GM10266 (cell line): ENCODE data around the gene ADAM19.

ENCODE experiments used
- DNase-seq: peaks from one replicate; pipeline ENCODE4 v3.0.0; 2012; ENCODE audit errors: extremely low spot score
- CTCF ChIP-seq: IDR thresholded peaks from 2 replicates; pipeline ENCODE4 v1.5.1; 2012; ENCODE audit warnings: mild to moderate bottlenecking, low read depth; ENCODE audit not compliant: control insufficient read depth, insufficient read depth; ENCODE audit errors: missing control alignments

ADAM19 gene

DNA sequence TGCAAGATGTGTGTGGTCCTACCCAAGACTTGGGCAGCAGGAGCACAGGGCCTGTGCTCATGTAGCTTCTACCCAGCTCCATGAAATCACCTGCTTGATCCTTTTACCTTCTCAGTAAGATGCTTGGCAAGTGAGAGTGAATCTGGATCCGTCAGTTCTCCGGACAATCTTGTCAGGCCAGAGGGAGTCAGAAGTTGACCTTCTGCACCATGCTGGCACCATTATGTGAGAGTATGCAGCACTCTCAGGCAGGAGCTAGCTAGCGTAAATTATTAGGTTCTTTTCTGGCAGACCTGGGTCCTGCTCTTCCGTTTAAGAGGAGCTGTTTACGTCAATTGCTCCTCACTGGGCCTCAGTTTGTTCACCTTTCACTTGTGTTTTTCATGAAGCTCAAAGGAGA lies 37.0 kb upstream of the ADAM19 start:
- DNase-seq, result no peak
- no peak for TF ChIP-seq CTCF

DNA sequence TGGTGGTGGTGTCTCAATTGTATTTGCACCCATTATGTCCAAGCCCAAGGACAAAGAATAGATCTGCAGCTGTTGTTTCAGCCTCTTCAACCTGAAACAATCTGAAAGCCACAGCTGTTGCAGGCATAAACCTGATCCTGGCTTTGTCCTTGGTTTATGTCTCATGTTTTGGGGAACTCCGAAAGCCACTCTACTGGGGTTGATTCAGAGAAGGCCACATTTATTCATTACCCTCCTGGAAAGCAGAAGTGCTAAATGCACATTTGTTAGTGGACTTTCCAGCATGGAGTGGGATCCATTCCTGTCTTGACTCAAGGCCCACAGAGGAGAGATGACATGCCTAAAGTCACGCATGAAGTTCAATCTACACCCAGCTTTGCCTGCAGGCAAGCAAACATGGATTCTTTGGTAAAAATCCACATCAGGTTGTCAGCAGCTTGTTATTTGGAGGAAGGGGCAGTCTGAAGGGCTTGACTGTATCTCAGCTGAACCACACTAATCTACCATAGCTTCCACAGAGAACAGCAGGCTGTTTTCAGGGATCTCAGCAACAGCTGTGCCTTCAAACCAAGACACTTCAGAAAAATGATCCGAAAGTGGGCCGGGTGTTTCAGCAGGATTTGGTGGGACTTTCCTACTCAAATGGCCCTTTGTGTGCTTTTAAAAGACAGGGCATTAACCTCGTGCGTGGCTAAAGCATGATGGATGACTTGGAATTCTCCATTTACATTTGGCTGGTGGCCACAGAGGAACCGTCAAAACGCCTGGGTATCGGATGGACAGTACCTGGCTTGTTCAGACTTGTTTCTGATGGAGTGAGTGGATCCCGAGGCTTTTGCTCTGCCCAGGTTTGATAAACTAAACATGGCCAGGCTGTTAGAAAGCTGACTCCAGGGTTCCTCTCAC lies 36.2 kb upstream of the ADAM19 start:
- no peak for DNase-seq
- TF ChIP-seq CTCF, result no peak

DNA sequence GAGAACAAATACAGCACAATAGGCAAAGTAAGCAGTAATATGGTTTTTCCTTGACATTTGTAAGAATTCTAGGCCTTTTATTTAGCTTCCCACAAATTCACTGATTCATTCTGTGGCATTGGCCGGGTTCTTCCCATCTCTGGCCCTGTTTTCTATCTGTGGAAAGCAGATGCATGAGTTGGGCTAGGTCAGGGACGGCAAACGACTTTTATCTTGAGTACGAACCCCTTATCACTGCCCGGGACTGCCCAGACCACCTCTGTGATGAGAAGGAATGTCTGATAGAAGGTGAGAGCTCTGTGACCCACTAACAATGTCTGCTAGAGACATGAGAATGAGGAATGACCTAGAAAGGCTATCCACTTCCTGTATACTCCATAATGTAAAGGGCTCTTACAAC lies 35.4 kb upstream of the ADAM19 start:
- no peak for DNase-seq
- no peak for TF ChIP-seq CTCF

DNA sequence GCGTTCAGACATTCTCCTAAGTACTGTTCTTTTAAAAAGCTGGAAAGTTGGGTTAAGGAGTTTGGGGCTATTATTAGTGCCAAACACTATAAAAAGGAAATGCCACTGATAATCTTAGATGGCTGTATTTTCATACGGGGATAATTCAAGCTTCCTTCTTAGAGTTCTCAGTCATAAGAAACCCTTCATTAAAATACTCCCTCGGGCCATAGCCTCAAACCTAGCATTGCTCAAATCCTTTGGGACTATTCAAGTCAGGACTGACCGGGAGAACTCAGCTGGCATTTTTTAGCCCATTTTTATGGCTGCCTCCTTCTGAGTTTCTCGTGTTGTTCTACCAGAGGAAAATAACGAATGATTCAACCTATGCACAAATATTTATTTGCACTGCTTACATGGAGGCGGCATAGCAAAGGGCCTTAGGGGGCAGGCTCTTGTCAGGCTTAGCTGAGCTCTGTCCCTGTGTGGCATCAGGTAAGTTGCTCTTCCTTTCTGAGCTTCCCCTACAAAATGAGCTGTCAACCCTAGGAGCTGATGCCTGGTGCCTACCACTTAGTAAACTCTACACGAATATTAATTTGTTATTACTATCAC lies 33.5 kb upstream of the ADAM19 start:
- DNase-seq, result no peak
- TF ChIP-seq CTCF, result no peak

DNA sequence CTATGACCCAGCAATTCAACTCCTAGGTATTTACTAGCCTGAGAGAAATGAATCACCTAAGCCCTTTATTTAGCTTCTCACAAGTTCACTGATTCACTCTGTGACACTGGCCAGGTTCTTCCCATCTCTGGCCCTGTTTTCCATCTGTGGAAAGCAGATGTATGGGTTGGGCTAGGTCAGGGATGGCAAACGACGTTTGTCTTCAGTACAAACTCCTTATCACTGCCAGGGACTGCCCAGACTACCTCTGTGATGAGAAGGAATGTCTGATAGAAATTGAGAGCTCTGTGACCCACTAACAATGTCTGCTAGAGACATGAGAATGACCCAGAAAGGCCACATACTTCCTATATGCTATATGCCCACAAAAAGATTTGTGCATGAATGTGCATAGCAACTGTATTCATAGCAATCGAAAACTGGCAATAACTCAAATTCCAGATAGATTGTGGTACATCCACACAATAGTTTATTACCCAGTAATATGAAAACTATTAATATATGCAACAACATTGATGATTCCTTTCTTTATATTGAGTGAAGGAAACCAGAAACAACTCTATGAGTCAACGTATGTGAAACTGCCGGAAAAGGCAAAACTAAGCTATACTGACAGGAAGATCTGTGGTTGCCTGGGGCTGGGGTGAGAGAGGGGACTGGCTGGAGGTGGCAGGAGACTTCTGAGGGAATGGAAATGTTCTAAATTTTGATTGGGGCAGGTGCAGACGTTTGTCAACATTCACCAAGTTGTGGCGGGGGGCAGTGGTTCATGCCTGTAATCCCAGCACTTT lies 32.0 kb upstream of the ADAM19 start:
- no peak for DNase-seq
- TF ChIP-seq CTCF, result no peak

DNA sequence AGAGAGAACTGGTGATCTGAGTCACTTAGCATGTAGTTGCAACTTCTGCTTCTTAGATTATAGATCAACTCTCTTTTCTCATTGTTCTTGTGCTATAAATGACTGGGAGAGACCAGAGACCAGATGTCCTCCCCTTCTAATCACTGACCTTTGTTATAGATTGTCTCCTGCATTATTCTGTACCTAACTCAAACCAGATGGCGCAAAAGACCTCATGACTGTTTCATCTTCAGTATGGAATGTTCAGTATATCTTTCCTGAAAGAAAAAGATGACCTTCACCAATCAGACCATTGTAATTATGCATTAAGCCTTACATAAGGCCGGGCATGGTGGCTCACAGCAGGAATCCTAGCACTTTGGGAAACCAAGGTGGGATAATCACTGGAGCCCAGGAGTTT lies 30.5 kb upstream of the ADAM19 start:
- DNase-seq, result no peak
- no peak for TF ChIP-seq CTCF
